ENCODE data around the gene MTCL1.

- no peak for TF ChIP-seq CTCF (IDR thresholded peaks at IDR 0.05)
- no peak for TF ChIP-seq POLR2A (IDR thresholded peaks at IDR 0.05)
These were observed 3.7 kb upstream of the MTCL1 start for GRCh38 chr18:8701546-8702118.

Data from heart left ventricle (tissue), 13 donors.